Measurements from ENCODE around the gene OLFM1.

Gene OLFM1

GRCh38 chr9:135134268-135135022 is 47.0 kb downstream of the OLFM1 start:
- TF ChIP-seq, protein P1, sequence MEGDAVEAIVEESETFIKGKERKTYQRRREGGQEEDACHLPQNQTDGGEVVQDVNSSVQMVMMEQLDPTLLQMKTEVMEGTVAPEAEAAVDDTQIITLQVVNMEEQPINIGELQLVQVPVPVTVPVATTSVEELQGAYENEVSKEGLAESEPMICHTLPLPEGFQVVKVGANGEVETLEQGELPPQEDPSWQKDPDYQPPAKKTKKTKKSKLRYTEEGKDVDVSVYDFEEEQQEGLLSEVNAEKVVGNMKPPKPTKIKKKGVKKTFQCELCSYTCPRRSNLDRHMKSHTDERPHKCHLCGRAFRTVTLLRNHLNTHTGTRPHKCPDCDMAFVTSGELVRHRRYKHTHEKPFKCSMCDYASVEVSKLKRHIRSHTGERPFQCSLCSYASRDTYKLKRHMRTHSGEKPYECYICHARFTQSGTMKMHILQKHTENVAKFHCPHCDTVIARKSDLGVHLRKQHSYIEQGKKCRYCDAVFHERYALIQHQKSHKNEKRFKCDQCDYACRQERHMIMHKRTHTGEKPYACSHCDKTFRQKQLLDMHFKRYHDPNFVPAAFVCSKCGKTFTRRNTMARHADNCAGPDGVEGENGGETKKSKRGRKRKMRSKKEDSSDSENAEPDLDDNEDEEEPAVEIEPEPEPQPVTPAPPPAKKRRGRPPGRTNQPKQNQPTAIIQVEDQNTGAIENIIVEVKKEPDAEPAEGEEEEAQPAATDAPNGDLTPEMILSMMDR (conservative IDR thresholded peaks at IDR 0.05) = no peak
- H3K27ac ChIP-seq = no peak overlapping the region

DNA sequence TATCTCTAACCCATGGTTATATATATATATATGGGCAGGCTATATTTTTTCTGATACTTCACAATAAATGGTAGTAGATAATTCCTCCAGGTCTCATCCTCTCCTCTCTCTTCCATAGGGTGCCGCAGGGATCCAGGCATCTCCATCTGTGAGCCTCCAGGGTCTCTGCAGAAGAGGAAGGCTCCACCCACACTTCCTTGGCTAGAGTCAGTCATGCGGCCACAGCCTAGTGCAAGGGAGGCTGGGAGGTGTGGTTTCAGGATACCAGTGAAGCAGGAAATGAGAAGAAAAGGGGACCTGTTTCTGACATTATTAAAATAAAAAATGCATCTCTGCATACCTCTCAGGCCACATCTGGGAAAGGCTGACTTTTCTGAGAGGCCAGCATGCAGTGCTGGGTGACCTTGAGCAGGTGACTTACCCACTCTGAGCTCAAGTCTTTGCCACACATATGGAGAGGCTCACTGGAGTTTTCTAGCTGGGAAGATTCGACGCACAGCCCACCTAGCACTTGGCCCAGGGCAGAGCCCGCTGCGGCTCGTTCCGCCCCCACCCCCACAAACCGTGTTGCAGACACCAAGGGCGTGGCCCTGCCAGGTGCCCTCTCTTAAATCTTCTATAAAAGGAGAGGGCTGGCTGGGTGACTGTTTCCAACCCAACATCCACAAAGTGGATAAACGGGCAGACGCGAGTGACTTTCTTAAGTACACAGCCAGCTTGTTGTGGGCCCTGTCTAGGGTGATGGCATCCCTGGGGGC is 47.9 kb downstream of the OLFM1 start:
- H3K27ac ChIP-seq = no peak overlapping the region
- TF ChIP-seq, protein P1 (conservative IDR thresholded peaks at IDR 0.05) = no peak

DNA sequence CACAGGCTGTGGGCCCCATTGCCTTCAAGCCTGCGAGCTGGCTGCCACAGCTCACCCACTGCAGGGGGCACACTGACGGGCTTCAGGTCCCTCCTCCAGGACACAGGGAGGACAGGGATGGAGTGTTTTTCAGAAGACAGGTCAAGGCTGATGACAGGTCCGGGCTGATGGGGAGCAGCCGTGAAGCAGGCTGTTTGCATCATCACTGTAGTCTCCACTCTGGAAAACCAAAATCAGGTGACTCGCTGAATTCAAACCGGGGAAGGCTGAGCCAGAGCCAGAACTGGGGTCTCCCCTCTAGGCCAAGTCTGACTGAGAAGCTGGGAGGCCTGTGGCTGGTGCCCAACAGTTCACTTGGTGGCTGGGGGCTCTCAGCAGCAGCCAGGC is 48.5 kb downstream of the OLFM1 start:
- TF ChIP-seq, protein P1 (conservative IDR thresholded peaks at IDR 0.05) = no peak

DNA sequence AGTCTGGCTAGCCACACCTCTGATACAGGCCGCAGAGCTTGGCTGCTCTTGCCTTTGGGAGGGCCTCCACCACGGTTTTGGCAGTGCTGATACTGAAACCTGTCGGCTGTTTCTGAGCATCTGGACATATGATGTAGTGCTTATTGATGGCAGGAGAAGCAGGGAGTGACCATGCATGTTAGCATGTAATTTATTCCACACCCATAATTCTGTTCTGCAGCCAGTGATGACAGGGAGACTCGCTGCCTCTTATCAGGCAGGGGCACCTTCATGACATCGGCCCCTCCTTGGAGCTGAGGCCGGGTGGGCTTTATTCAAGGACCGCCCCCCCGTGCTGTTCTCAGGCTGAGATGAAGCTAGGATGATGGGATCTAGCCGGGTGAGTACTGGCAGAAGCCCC is 49.0 kb downstream of the OLFM1 start:
- TF ChIP-seq, protein P1 (conservative IDR thresholded peaks at IDR 0.05) = no peak
- H3K27ac ChIP-seq = no peak overlapping the region

More for the DNA sequence above, 48.5 kb downstream of the OLFM1 start:
- H3K27ac ChIP-seq = no peak overlapping the region

DNA sequence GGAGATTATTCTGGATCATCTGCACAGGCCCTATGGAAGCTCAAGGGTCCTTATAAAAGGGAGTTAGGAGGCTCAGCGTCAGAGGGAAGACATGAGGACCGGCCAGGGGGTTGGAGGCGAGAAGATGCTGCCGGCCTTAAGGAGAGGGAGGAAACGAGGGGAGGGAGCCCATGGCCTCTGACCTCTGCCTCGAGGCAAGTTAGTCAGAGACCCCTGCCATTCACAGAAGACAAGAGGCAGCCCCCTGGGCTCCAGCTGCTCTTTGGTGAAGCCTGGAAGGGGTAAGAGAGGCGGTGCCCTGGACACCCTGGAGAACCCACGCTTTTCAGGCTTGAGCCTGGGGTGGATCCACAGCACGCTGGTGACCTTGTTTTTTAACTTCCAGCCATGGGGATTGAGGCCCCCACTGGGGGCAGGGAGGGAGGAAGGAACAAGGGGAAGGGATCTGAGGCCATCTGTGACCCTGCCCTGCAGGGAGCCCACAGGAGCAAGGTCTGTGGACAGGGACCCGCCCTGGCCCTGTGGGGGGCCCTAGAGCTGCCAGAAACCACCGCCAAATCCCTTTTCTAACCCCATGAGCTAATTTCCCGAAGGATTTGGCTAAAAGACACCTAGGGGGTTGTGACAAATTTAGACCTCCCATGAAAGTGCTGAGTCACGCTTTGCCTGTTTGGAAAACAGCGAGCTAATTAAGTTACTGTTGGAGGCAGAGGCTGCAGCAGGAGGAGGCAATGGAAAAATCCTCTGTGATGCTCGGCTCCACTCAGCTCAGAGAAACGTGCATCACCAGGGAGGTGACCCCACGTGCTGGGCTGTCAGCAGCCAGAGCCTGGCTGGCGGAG is 49.7 kb downstream of the OLFM1 start:
- TF ChIP-seq, protein P1 (conservative IDR thresholded peaks at IDR 0.05) = no peak
- H3K27ac ChIP-seq = no peak overlapping the region

GRCh38 chr9:135138078-135138855 is 50.8 kb downstream of the OLFM1 start:
- TF ChIP-seq, protein P1 (conservative IDR thresholded peaks at IDR 0.05) = no peak
- no peak overlapping the region for H3K27ac ChIP-seq

Data from VCaP (cell line).